OCI-LY7 (cell line): ENCODE measurements around the gene RSKR. TPM values are rescaled to one million over a fixed set of nuclear protein-coding genes. Genes with fewer than 3 reads are reported as not detected.
A peak's percentile ranks its signal among the peaks of the same experiment; 100 is the strongest.
"Not testable (repeated sequence)": the region's sequence is repeated elsewhere in the genome, so short reads cannot be mapped to it uniquely, and the experiment has no call there.

Source experiments
- BruUV-seq: library from RNA; stranded (reverse); fragments of 400-500 nt; replicated peaks from 2 replicates; lab custom pipeline; 2021; lab: Mats Ljungman, UMichigan
- CTCF ChIA-PET: fragments of 300-600 bp; sonication (Branson Sonifier 250); formaldehyde crosslinking; loops from one replicate; lab custom pipeline; 2022; ENCODE audit warnings: antibody characterized with exemption; ENCODE audit not compliant: unreplicated experiment; lab: Charles Lee
- POLR2A ChIA-PET: fragments of 300-600 bp; sonication (Branson Sonifier 250); formaldehyde crosslinking; loops from one replicate; lab custom pipeline; 2022; ENCODE audit warnings: antibody characterized with exemption; lab: Charles Lee
- DNase-seq: peaks from one replicate; pipeline ENCODE4 v3.0.0-alpha.2; 2015; ENCODE audit warnings: low spot score
- H2AFZ ChIP-seq: fragments of 200-600 bp; sonication (generic), shearing (Covaris generic); 2 replicates; pipeline ENCODE4 v1.6.1; 2014; ENCODE audit warnings: mild to moderate bottlenecking, antibody characterized with exemption, low read length, moderate library complexity
- H3K27ac ChIP-seq: fragments of 200-600 bp; sonication (generic); 2 replicates; pipeline ENCODE4 v1.5.1; 2014; ENCODE audit warnings: mixed run types, low read depth, mild to moderate bottlenecking, moderate library complexity, low read length, inconsistent platforms; ENCODE audit not compliant: poor library complexity, severe bottlenecking
- H3K36me3 ChIP-seq: fragments of 200-600 bp; sonication (generic); 2 replicates; pipeline ENCODE4 v1.6.1; 2014; ENCODE audit warnings: mild to moderate bottlenecking, antibody characterized with exemption, low read length, moderate library complexity, mixed read lengths; ENCODE audit not compliant: insufficient read depth
- H3K4me1 ChIP-seq: fragments of 200-600 bp; sonication (generic); 2 replicates; pipeline ENCODE4 v1.5.1; 2014; ENCODE audit warnings: mild to moderate bottlenecking, low read length; ENCODE audit not compliant: insufficient read depth, poor library complexity, severe bottlenecking
- H3K4me2 ChIP-seq: fragments of 200-600 bp; sonication (generic); 2 replicates; pipeline ENCODE4 v1.6.1; 2014; ENCODE audit warnings: mild to moderate bottlenecking, low read length
- H3K4me3 ChIP-seq: fragments of 200-600 bp; sonication (generic); 2 replicates; pipeline ENCODE4 v1.5.1; 2014; ENCODE audit warnings: mild to moderate bottlenecking, low read depth, low read length; ENCODE audit not compliant: poor library complexity, severe bottlenecking
- H3K79me2 ChIP-seq: fragments of 200-600 bp; sonication (generic); 2 replicates; pipeline ENCODE4 v1.6.1; 2016; ENCODE audit warnings: low read depth, mild to moderate bottlenecking, low read length, moderate library complexity, mixed read lengths; ENCODE audit not compliant: insufficient read depth
- H3K9me2 ChIP-seq: fragments of 200-600 bp; sonication (generic); 2 replicates; pipeline ENCODE4 v1.6.1; 2016; ENCODE audit warnings: mild to moderate bottlenecking, low read length, mixed read lengths; ENCODE audit not compliant: insufficient read depth
- H3K9me3 ChIP-seq: fragments of 200-600 bp; sonication (generic); 2 replicates; pipeline ENCODE4 v1.6.1; 2014; ENCODE audit warnings: mild to moderate bottlenecking, mixed run types, low read length, mixed read lengths
- H4K20me1 ChIP-seq: fragments of 200-600 bp; sonication (generic); 2 replicates; pipeline ENCODE4 v1.6.1; 2014; ENCODE audit warnings: mild to moderate bottlenecking, antibody characterized with exemption, low read length, moderate library complexity, mixed read lengths; ENCODE audit not compliant: insufficient read depth
- EZH2phosphoT487 ChIP-seq: fragments of 200-600 bp; sonication (generic); IDR thresholded peaks from 2 replicates; pipeline ENCODE4 v1.6.1; 2018; ENCODE audit warnings: low read depth, borderline replicate concordance, mild to moderate bottlenecking, mixed run types, antibody characterized with exemption, low read length, moderate library complexity, mixed read lengths
- intact Hi-C: fragments of 100-400 bp; cut with micrococcal nuclease; formaldehyde crosslinking; loops from one replicate; pipeline ENCODE4 v1.10.0; 2022; ENCODE audit not compliant: unreplicated experiment
- total RNA-seq, 2 experiments: library from RNA; depleted of rRNA in 1 of 2; stranded (reverse); fragments of >200 nt in 1 of 2; shearing (Covaris generic) in 1 of 2; gene quantifications; 2 replicates each; pipeline ENCODE4 v1.2.3, GENCODE V29; 2014 to 2022
- TF ChIP-seq, protein P1 (sequence below): fragments of 200-600 bp; sonication (generic); conservative IDR thresholded peaks from 2 replicates; pipeline ENCODE4 v1.5.1; 2014; ENCODE audit warnings: mild to moderate bottlenecking, antibody characterized with exemption, low read length, moderate library complexity, mixed read lengths

The RSKR gene
- total RNA-seq, 2 experiments from 2014 or later, result 30.4 to 59.6 TPM

DNA sequence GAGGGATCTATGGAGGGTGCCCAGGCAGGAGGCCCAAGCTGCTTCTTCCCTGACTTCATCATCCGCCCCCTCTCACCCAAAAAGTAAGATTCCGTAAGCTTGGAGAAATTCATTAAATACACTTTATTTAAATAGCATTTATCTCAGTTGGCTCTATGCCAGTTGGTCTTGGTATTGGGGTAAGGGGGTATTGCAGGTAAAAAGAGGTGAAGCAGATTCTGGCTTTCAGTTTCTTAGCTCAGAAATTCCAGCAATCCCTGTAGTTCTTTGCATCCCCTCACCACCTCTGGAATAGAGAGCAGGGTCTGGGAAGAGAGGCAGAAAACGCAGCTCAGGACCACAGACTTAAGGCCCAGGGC, 36.5 kb downstream of the RSKR start:
- H3K4me3 ChIP-seq, result no peak overlapping the region
- TF ChIP-seq, protein P1, sequence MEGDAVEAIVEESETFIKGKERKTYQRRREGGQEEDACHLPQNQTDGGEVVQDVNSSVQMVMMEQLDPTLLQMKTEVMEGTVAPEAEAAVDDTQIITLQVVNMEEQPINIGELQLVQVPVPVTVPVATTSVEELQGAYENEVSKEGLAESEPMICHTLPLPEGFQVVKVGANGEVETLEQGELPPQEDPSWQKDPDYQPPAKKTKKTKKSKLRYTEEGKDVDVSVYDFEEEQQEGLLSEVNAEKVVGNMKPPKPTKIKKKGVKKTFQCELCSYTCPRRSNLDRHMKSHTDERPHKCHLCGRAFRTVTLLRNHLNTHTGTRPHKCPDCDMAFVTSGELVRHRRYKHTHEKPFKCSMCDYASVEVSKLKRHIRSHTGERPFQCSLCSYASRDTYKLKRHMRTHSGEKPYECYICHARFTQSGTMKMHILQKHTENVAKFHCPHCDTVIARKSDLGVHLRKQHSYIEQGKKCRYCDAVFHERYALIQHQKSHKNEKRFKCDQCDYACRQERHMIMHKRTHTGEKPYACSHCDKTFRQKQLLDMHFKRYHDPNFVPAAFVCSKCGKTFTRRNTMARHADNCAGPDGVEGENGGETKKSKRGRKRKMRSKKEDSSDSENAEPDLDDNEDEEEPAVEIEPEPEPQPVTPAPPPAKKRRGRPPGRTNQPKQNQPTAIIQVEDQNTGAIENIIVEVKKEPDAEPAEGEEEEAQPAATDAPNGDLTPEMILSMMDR, result no peak
- no peak for TF ChIP-seq EZH2phosphoT487
- no peak overlapping the region for H2AFZ ChIP-seq
- peaks cover 73% of the 10 kb centered on the region for H3K36me3 ChIP-seq
- H3K9me2 ChIP-seq, result no peaks in the 10 kb centered on the region
- H3K4me2 ChIP-seq, result peak overlapping the region; percentile 50; the same call in 1 of the 2 replicates
- DNase-seq, result no peak
- intact Hi-C loops, result no loop called here
- no peaks in the 10 kb centered on the region for H3K9me3 ChIP-seq
- no TSS peak for BruUV-seq
- no peaks in the 10 kb centered on the region for H3K79me2 ChIP-seq
- peak overlapping the region; percentile 58 for H3K27ac ChIP-seq
- H3K4me1 ChIP-seq, result peaks cover 11% of the 10 kb centered on the region
- POLR2A ChIA-PET, result interaction anchor here (0.9 to 1.6 kb wide), 4 partner anchors 9 to 67 kb away, joined by 3 to 13 read pairs (median 6); no protein-coding TSS in a partner anchor
- H4K20me1 ChIP-seq, result no peaks in the 10 kb centered on the region
- CTCF ChIA-PET, result interaction anchor here (0.9 to 1.3 kb wide), 2 partner anchors 21 to 70 kb away, joined by 3 to 5 read pairs; no protein-coding TSS in a partner anchor

DNA sequence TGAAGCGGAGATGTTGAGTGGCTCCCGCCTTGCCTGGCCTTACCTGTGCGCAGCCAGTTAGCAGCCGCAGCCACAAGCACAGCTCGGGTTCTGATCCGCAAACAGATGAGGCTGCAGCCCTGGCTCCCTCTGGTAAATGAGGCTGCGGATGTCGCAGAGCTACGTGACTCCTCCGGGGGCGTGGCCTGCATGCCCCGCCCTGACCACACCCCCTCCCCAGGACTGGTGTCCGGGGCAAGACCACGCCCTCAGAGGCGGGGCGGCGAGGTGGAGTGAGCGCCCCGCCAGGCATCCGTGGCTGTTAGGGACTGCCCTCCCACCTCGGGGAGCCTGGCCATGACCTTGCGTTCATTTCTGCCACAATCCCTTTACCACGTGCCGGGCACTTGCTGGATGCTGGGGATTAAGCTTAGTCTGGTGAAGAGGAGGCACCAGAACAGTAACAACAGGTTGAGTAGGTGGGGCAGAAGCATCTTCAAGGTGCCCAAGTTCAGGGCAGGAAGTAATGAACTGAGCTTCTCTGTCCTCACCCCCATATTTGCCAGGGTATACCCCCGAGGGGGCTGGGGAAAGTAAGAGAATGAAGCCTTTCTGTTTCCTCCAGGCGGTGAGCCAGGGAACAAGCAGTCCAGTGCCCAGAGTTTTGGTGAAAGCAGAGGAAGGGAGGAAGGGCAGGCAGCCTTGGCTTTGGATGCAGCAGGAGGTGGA, 37.1 kb downstream of the RSKR start, which contains the start of gene ALDOC:
Gene ALDOC, minus strand, starts transcription at position 138 of the 708 bp plus-strand sequence. CDS start 1,363 bp downstream, outside the sequence.
- BruUV-seq, result no TSS peak
- intact Hi-C loops, result no loop called here
- no peak within 1 kb of the TSS for H2AFZ ChIP-seq

DNA sequence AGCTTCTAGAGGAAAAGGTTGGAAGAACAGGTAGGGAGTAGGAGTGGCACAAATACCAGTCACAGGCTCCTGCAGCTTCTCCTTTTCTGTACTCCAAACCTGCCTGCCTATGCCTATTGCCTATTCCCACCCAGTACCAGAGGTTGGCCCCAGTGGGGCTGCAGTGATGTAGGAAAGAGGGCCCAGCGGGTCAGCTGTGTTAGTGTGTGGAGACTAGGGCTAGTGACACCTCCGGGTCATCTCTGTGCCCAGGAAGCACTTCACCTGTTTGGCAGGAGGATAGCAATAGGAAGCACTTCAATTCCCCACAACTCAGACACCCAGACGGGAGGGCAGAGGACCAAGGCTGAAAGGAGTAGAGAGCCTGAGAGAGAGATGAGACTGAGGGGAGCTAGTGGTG, 38.0 kb downstream of the RSKR start:
- peaks cover 62% of the 10 kb centered on the region for H3K36me3 ChIP-seq
- H4K20me1 ChIP-seq, H3K79me2 ChIP-seq, H3K9me3 ChIP-seq, intact Hi-C loops, H3K27ac ChIP-seq, DNase-seq, BruUV-seq, H2AFZ ChIP-seq, H3K9me2 ChIP-seq, H3K4me3 ChIP-seq: not testable (repeated sequence)
- peaks cover 20% of the 10 kb centered on the region for H3K4me1 ChIP-seq
- CTCF ChIA-PET, result interaction anchor here (0.6 kb wide), 1 partner anchor 68 kb away, joined by 3 read pairs; no protein-coding TSS in a partner anchor
- peak overlapping the region; percentile 9; the same call in 1 of the 2 replicates for H3K4me2 ChIP-seq
- POLR2A ChIA-PET, result interaction anchor here (0.6 to 1.4 kb wide), 3 partner anchors 9 to 22 kb away, joined by 3 read pairs; no protein-coding TSS in a partner anchor

More for the DNA sequence above, 37.1 kb downstream of the RSKR start, which contains the start of gene ALDOC:
- peak within 1 kb of the TSS; percentile 50 for H3K4me2 ChIP-seq
- ChIA-PET CTCF (interaction anchor here (0.9 to 1.3 kb wide), 2 partner anchors 21 to 70 kb away, joined by 3 to 5 read pairs; no protein-coding TSS in a partner anchor), POLR2A (interaction anchor here (0.5 to 1.6 kb wide), 6 partner anchors 8 to 84 kb away, joined by 3 to 13 read pairs (median 4); no protein-coding TSS in a partner anchor)
- TF ChIP-seq EZH2phosphoT487, result no peak
- TF ChIP-seq, protein P1, result no peak
- peaks cover 67% of the 10 kb centered on the region for H3K36me3 ChIP-seq
- no peaks in the 10 kb centered on the region for H3K9me2 ChIP-seq
- H3K4me3 ChIP-seq, result peak within 1 kb of the TSS; percentile 34
- H3K79me2 ChIP-seq, result no peaks in the 10 kb centered on the region
- peak within 1 kb of the TSS; percentile 58 for H3K27ac ChIP-seq
- H4K20me1 ChIP-seq, result no peaks in the 10 kb centered on the region
- no peaks in the 10 kb centered on the region for H3K9me3 ChIP-seq
- peaks cover 17% of the 10 kb centered on the region for H3K4me1 ChIP-seq
- peak; percentile 99 for DNase-seq
